ELR (cell line): ENCODE measurements around the gene SOX3.
A peak's percentile ranks its signal among the peaks of the same experiment; 100 is the strongest.

Source experiments
- DNase-seq: peaks from one replicate; pipeline ENCODE4 v3.0.0-alpha.2; 2015; ENCODE audit warnings: low read depth

The SOX3 gene

DNA sequence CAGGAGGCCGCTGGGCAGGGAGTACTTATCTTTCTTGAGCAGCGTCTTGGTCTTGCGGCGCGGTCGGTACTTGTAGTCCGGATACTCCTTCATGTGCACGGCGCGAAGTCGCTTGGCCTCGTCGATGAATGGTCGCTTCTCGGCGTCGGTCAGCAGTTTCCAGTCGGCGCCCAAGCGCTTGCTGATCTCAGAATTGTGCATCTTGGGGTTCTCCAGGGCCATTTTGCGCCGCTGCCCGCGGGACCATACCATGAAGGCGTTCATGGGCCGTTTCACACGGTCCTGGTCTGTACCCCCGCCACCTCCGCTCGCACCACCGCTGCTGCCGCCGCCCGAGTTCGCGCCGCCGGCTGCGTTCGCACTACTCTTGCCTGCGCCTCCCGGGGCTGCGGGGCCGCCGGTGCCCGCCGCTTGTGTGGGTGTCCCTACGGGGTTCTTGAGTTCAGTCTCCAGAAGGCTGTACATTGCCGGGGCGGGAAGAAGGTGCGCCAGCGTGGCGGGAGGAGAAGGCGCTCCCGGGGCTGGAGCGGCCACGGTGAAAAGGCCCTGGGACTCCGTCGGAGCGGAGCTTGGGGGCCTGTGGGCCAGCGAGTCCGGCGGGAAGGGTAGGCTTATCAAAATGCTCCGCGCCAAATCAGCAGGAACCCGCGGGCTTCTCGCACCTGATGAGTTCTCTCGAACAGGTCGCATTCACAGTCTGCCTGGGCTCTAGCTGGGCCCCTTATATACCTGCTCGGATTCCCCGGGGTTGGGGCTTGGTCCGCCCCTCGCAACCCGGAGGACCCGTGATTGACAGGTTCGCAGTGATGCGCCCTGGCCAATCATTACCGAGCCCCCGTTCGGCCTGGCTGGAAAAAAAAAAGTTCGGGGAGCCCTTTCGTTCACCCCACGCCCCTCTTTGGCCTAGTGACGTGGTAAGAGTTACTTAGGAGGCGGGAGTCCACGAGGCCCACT lies at the start of gene SOX3:
SOX3 (minus strand) TSS at position 699 of the 954 bp plus-strand sequence; CDS start at position 690, 9 bp downstream.
- no peak for DNase-seq

DNA sequence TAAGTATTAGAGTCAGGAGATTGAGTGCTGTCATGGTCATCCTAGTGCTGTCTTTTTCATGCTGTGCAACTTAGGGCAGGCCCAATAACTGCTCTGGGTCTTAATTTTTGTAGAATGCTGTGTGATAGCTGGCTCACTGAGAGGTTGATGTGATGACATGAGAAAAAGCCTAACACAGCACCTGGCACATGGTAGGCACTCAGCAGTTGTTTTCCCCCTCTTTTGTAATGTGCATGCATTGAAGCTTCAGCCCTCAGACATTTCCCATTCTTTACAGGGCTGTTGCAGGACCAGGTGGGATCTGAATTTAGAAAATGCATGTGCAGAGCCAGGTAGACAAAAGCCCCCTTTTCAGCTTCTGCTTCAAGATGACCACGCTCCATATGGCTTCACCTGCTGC lies 44.1 kb upstream of the SOX3 start:
- DNase-seq: no peak

DNA sequence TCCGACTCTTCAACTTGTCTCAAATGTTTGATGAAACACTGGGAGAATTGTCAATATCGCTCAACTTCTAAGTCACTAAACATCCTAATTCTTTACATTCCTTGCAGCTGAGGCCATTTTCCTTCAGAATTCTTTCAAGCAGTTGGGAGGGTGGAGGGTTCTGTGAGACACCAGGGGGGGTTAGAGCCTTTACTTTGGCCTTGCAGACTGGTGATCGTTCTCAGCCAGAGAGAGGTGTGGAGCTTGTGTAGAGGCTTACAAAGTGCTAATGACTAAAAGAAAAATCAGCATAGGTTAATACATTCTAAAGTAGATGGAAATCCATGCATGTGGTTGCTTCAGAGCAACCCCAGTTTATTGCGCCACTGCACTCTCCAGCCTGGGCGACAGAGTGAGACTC lies 21.3 kb upstream of the SOX3 start:
- peak; percentile 80 for DNase-seq

- DNase-seq: peak; percentile 79
These were observed 20.6 kb upstream of the SOX3 start for GRCh38 chrX:140525448-140525847.

- DNase-seq: peak; percentile 82
These were observed 19.7 kb upstream of the SOX3 start for GRCh38 chrX:140524556-140524955.

DNA sequence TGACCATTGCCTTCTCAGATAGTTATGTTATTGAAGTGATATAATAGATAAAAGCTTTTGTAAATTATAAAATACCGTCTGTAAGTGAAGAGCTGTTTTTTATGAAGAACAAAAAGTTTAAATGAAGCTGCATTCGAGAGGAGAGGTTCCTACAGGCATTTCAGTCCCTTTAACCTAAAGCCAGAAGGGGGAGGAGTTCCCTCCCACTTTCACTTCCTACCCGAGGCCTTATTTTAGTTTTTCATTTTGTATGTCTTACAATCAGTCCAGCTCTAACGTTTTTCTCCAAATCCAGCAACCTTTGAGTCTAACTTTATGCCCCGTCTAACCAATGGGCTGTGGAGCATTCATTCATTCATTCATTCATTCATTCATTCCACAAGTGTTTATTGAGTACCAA lies 16.5 kb upstream of the SOX3 start:
- DNase-seq: no peak

- DNase-seq: no peak
These were observed 9.7 kb upstream of the SOX3 start for GRCh38 chrX:140514554-140514953.

DNA sequence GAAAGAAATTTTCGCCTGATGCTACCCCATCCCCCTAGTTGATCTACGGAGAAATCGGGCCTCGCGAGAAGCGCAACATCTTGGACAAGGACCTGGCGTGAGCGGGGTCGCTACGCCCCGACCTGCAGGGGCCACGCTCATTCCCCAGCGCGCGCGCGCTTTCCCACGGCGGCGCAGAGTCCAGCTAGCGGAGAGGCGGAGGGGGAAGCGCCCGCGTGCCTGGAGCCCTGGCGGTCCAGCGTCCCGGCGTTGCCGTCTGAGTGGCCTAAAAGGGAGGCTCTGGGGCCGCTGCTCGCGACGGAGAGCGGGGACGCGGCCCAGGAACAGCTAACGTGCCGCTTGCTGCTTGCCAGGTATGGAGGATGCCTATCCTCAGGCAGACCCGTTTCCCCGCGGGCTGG lies 6.0 kb upstream of the SOX3 start:
- DNase-seq: no peak

- no peak for DNase-seq
These were observed 5.4 kb upstream of the SOX3 start for GRCh38 chrX:140510306-140510676.

DNA sequence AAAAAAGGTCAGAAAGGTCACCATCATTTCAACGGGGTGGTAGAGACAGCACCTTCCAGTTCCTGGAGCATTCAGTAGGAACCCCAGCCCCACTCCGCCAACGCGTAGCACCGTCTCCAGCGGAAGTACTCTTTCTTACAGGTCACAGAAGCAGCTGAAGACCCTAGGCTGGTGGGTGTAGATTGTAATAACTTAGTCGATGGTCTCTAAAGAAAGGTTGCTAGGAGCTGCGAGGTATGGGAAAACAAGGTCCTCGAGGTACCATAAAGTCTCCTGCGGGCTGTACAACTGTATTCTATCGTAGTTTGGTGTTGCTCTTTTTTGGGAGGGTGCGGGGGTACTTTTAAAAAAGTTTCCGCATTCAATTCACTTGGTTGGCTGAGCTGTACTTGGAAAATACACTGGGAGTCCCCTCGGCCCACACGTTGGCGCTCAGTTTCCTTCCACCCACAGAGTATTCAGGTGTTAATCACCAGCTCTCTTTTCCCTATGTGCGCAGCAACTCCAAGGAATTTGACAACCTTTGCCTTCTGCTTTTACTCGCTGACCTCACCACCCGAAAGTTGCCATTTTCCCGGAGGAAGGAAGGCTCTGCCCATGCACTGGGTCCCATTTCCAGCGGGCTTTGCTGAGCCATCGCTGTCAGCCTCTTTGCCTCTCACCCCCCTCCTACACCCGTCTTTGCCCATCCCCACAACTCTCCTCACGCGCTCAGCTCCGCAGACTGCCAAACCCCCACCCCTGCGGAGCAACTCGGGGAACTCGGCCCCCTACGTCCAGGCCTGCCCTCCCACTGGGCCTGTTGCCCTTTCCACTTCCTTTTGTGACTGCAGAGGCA lies 4.8 kb upstream of the SOX3 start:
- DNase-seq: no peak

GRCh38 chrX:140508958-140509357 lies 4.1 kb upstream of the SOX3 start:
- no peak for DNase-seq

DNA sequence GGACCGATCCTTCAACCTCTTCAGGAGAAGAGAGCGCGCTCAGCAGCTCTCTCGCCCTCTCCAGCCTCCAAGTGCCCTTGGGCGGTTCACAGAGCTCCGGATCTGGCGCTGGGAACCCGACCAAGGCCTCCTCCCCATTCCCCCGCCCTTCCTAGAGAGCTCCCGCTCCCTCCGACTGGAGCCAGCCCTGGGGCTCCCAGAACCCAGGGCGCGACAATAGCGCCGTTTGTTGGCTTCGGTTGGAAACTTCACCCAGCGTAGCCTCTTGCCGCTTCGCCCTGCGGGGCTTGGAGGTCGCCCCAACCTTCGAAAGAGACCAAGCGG lies 3.1 kb upstream of the SOX3 start:
- DNase-seq: peak; percentile 60

DNA sequence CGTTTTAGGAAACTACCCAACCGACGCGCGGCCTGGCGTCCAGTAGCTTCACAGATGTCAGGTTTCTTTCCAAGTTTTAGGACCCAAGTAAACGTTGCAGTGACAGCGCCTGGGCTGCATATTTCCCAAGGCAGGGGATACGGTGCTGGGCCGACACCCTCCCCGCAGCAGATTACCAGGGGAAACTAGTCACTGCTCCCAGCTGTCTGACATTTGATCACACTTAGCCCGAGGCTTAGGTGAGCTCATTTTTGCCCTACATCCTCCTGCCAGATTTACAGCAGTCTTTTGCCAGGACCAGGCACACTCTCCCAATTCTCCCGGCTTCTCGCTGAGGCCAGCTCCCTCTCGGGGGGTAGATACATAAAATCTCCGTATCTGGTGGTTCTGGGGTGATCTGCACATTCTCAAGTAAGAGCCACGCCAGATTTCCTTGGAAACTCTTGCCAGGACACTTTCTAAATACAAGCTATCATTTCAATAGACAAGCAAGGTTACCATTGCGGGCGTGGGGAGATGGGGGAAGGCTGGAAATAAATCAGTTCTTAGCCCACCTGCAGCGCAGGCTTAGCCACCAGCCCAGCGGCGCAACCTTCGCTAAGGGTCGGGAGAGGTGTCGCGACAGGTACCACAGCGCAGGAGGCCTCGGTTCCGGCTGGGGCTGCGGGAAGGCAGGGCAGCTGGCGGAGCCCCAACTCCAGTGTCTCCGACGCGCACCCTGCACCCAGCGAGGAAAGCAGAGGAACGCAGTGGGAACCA lies 2.5 kb upstream of the SOX3 start:
- DNase-seq: peak; percentile 72

DNA sequence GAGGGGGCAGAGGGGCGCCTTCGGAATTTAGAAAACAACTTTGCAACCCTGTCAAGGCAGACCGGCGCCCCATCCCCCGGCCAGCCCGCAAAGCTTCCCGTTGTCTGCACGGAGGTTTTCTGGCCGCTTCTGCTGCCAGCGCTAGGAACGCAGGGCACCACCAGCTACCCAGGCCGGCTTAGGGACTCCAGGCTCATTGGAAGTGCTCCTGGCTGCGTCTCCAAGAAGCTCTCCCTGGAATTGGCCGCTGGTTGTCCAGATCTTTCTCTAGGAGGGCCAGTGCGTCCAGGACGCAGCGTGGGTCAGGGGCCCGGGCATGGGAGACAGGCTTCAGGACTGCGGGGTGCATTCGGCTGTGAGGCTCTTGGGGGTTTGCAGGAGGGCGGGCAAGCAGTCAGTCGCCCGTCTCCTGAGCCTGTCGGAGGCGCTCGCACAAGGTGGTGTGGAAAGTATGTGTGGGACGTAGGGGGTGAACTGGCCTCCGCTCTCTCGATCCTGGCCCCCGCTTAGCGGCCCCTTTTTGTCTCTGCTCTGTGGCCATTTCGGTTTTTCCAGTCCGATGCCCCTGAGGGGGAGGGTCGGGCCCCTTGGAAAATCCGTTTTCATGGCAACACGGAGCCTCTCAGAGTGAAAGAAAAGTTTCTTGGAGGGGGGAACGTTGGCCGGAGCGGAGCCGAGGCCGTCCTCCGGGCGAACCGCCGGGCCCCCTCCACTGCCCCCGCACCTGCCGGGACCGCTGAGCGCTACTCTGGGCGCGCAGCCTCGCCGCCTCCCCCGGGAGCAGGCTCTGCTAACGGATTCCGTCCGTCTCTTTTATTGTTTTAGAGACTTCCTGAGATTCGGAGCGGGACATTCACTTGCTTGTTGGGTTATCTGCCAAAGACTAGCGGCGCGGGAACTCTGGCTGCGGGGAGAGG lies 810 bp upstream of the SOX3 start:
- peak; percentile 38 for DNase-seq

- no peak for DNase-seq
These were observed 1.0 kb downstream of the SOX3 start for GRCh38 chrX:140503714-140504351.

DNA sequence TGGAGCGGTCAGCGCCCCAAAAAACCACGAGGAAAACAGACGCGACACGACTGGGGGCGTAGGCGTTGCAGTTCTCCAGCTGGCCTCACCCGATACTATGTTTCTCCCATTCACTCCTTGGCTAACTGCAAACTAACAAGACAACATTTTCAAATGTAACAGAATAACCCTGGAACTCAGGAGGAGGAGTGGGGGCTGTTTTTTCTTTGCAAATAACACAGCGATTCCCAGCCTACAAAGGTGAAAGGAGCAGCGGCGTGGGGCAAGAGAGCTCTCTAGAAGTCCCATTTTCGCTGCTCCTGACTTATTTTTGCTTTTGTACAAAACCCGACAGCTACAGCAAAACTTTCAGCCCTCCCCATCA lies 1.6 kb downstream of the SOX3 start:
- DNase-seq: no peak

- no peak for DNase-seq
These were observed 2.2 kb downstream of the SOX3 start for GRCh38 chrX:140502491-140503237.

DNA sequence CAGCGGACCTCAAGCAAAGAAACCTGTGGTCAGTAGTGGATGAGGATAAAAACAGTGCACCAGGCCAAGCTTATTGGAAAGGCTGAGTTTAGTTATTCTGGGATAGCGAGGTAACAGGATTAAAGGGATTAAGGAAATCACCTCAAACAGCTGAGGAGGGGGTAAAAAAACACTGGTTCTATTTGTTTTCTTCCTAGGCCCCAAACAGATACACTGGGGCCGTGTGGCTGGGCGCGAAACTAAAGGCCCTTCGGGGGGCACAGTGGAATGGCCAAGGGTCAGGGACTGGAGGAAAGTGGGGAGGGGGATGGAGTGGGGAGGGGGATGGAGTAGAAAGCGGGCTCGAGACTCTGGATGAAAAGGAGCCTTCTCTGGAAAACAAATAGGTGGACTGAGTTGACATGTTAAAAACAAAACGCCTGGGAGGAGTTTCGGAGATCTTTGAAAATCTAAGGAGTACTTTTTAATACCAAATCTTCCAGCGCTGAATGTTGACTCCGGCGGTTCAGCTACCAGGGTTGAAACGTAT lies 2.9 kb downstream of the SOX3 start:
- no peak for DNase-seq

- DNase-seq: no peak
These were observed 3.5 kb downstream of the SOX3 start for GRCh38 chrX:140501321-140501720.

DNA sequence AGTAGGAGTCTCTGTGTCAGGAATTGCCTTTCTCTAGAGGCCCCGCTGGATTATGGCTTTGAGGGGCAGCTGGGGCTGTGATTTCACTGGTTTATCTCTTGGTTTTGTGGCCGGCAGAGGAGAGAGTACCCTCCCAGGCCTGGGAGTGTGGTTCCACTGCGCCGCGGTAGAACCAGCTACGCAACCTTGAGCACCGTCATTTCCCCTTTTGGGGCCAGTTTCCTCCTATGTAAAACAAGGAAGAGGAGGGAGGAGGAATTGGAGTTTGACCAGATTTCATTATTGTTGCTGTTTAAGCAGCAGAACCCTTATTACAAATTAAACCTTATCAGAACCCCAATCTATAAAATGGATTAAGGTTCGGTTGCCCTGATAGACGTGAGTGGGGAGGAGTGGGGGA lies 4.4 kb downstream of the SOX3 start:
- DNase-seq: no peak
